Spleen (tissue), 11 donors: ENCODE data around the gene SFXN5. TPM values are rescaled to one million over a fixed set of nuclear protein-coding genes. Genes with fewer than 3 reads are reported as not detected.

ENCODE experiments used
- DNase-seq: peaks from one replicate; pipeline ENCODE4 v3.0.0-alpha.2; 2020
- H3K27ac ChIP-seq, 8 donors: fragments of 200-600 bp; sonication (generic) in 7 of 8; 1 replicate in 4 of 8; 2 replicates in 4 of 8; pipeline versions ENCODE4 v1.5.0 to v1.8.0; 2016 to 2021; ENCODE audit warnings: inconsistent platforms in 4 of 8, mild to moderate bottlenecking in 4 of 8, moderate library complexity in 1 of 8
- H3K27me3 ChIP-seq, 7 donors: fragments of 200-600 bp; sonication (generic) in 6 of 7; replicated peaks in 1 of 7; 1 replicate in 4 of 7; 2 replicates in 3 of 7; pipeline versions ENCODE4 v1.5.0 to v1.8.0; 2016 to 2021; ENCODE audit warnings: inconsistent platforms in 3 of 7, mild to moderate bottlenecking in 1 of 7
- H3K36me3 ChIP-seq, 6 donors: fragments of 200-600 bp; sonication (generic) in 5 of 6; 1 replicate in 4 of 6; 2 replicates in 2 of 6; pipeline versions ENCODE4 v1.5.0 to v1.8.0; 2016 to 2021; ENCODE audit warnings: inconsistent platforms in 2 of 6
- H3K4me1 ChIP-seq, 6 donors: fragments of 200-600 bp; sonication (generic) in 5 of 6; 1 replicate in 3 of 6; 2 replicates in 3 of 6; pipeline versions ENCODE4 v1.5.0 to v1.8.0; 2016 to 2021; ENCODE audit warnings: inconsistent platforms in 3 of 6
- H3K4me3 ChIP-seq, 8 donors: fragments of 200-600 bp; sonication (generic) in 7 of 8; 1 replicate in 4 of 8; 2 replicates in 4 of 8; pipeline versions ENCODE4 v1.5.0 to v1.8.0; 2016 to 2021; ENCODE audit warnings: inconsistent platforms in 4 of 8, mild to moderate bottlenecking in 4 of 8, moderate library complexity in 2 of 8
- H3K9me3 ChIP-seq, 8 donors: fragments of 200-600 bp; sonication (generic) in 7 of 8; 1 replicate in 4 of 8; 2 replicates in 4 of 8; pipeline versions ENCODE4 v1.5.0 to v1.8.0; 2016 to 2021; ENCODE audit warnings: inconsistent platforms in 4 of 8
- POLR2A ChIP-seq, 3 donors: fragments of 450-650 bp; IDR thresholded peaks; one replicate each; pipeline ENCODE4 v1.5.1; 2017; ENCODE audit warnings: antibody characterized with exemption in 3 of 3, mild to moderate bottlenecking in 1 of 3
- POLR2AphosphoS5 ChIP-seq, 3 donors: sonication (generic); formaldehyde crosslinking; IDR thresholded peaks; one replicate each; pipeline ENCODE4 v1.5.1; 2017; ENCODE audit warnings: antibody characterized with exemption in 3 of 3
- WGBS, 5 donors: extraction: QIAGEN DNeasy Blood & Tissue Kit in 3 of 5; methylation state at CpG; one replicate each; pipeline versions ENCODE4 v1.1.5 to v1.1.7; 2013 to 2018; 5-methylcytosine and 5-hydroxymethylcytosine counted together
- intact Hi-C: fragments of 100-400 bp; cut with DNase I; formaldehyde crosslinking; loops from one replicate; pipeline ENCODE4 v1.15.0; 2023; ENCODE audit warnings: low total_unique reads
- polyA plus RNA-seq, 3 donors: library from polyadenylated mRNA; stranded (reverse); fragments of 200-250 nt; gene quantifications; one replicate each; pipeline ENCODE4 v1.2.1, GENCODE V29; 2013
- total RNA-seq, 7 donors: library from RNA; depleted of rRNA in 3 of 7; stranded (reverse); fragments of >200 nt in 3 of 7; fragmentation: NEBNext Ultra II Directional in 4 of 7; extraction: Animal tissue kit (Norgen Biotek cat#: 25700) in 4 of 7; gene quantifications; one replicate each; pipeline versions ENCODE4 v1.1.0 to v1.2.1, GENCODE V29; 2016 to 2021
- TF ChIP-seq, protein P1 (sequence below), 11 experiments: fragments of 200-600 bp in 7 of 11; fragments of 450-650 bp in 4 of 11; sonication (generic) in 4 of 11; IDR thresholded peaks in 8 of 11; conservative IDR thresholded peaks in 3 of 11; 1 replicate in 7 of 11; 2 replicates in 4 of 11; pipeline versions ENCODE4 v1.4.0 to v1.8.0; 2016 to 2021; ENCODE audit warnings: antibody characterized with exemption in 11 of 11, inconsistent platforms in 4 of 11, mild to moderate bottlenecking in 1 of 11
- donor health status: healthy with polysubstance abuse.
- donor health status: DM: no; HTN: no; CAD: no; lungs with moderate emphysema.
- donor health status: DM: no; HTN: no; CAD: no.
- donor health status: Bipolar disorder and iron deficiency.
- donor health status: healthy.
- donor health status: DM: no; HTN: no; CAD: no.
- donor health status: DM: yes; HTN: yes; CAD: no.

SFXN5 gene
- total and polyA plus RNA-seq, 10 donors = 2.6 to 41.4 (median 22.9) TPM

DNA sequence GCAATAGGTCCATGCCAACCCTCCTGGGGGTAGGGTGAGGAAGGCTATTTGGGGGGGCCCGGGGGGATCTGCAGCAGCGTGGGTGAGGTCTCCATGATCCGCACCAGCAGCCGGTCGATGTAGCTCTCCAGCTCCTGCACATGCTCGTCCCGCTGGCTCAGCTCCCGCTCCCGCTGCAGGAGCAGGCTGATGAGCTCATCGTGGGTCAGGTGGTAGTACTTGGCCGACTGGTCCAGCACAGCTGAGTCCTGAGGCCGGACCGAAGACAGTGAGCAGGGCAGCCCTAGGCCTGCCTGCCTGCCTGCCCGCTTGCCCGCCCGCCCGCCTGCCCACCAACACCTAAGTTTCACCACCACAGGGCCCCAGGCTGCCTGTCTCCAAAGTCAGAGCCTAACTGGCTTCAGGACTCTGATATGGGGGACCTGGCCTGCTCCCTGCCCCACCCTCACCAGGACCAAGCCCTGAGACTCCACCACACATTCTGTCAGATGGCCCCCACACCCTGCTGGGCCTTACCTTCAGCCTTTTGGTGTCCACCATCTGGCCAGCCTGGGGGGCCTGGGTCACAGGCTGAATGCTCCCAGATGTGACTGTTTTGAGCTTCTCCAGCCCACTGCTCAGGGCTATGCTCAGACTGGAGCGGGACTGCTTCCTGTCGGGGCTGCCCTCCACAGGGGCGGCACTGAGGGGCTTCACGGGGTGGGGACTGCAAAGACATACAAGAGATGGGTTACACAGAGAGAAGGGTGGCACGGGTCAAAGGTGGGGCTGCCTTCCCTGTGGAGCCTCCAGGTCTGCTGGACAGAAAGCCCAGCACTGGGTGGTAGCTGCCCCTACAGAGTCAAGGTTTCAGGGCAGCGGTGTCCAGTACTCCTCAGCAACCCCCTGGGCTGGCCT, 4.2 kb upstream of the SFXN5 start:
- Histone ChIP-seq H3K9me3 (no peaks in the 10 kb centered on the region), H3K4me1 (peaks cover 6 to 51% (median 28%) of the 10 kb centered on the region in 6 donors), H3K27ac (peak overlapping the region in 1 of 8 donors; percentile 26), H3K4me3 (no peak overlapping the region), H3K27me3 (no peaks in the 10 kb centered on the region), H3K36me3 (peaks cover 0 to 66% (median 6%) of the 10 kb centered on the region in 6 donors)
- WGBS, 5 donors = 85 to 89% (median 87%) methylated on average over 17 to 23 of the region's 23 CpGs
- TF ChIP-seq, protein P1, sequence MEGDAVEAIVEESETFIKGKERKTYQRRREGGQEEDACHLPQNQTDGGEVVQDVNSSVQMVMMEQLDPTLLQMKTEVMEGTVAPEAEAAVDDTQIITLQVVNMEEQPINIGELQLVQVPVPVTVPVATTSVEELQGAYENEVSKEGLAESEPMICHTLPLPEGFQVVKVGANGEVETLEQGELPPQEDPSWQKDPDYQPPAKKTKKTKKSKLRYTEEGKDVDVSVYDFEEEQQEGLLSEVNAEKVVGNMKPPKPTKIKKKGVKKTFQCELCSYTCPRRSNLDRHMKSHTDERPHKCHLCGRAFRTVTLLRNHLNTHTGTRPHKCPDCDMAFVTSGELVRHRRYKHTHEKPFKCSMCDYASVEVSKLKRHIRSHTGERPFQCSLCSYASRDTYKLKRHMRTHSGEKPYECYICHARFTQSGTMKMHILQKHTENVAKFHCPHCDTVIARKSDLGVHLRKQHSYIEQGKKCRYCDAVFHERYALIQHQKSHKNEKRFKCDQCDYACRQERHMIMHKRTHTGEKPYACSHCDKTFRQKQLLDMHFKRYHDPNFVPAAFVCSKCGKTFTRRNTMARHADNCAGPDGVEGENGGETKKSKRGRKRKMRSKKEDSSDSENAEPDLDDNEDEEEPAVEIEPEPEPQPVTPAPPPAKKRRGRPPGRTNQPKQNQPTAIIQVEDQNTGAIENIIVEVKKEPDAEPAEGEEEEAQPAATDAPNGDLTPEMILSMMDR (IDR thresholded peaks at IDR 0.05 in 8 of 11, conservative IDR thresholded peaks at IDR 0.05 in 3 of 11) = no peak
- no peak for TF ChIP-seq POLR2A (IDR thresholded peaks at IDR 0.05)
- peak in 2 of 3 donors; percentile 15 to 16 for TF ChIP-seq POLR2AphosphoS5 (IDR thresholded peaks at IDR 0.05)
- intact Hi-C loops = no loop called here
- DNase-seq = peak; percentile 73

DNA sequence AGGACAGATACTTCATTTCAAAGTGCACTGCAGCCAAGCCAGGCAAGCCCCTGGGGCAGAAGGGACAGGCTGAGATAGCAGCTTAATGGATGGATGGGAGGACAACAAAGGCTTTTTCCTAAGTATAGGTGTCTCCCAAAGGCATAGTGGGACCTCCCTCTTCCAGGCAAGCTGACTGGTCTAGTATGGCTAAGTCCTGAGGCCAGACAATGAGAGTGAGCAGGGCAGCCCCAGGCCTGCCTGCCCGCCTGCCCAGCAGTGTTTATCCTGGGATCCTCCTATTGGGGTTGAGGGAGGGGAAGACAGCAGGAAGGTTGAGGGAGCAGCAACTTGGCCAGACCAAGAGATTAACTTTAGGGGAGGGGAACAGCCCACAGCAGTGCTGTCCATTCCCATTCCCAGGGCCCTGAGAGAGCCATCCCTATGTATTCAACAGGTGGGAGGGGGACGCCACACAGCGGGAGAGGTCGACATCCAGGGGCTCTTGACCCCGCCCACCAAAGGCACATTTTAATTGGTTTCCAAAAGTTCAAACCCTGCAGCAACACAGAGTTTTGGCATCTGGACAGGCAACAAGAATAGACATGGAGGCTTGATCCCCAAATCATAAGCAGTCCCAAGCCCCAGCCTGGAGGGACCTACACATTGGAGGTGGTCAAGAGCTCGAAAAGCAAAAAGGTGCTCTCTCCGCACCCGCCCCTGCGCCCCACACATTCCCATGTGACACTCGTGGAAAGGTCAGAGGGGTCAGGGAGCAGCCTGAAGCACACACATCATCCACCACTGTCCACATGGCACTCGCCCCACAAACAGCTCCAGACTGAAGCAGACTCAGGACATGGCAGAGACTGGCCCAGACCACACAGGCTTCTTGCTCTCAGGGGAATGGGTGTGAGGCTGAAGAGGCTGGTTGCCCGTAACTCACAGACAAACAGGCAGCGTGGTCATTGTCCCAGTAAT, 2.9 kb upstream of the SFXN5 start:
- no peaks in the 10 kb centered on the region for H3K9me3 ChIP-seq
- peaks cover 15 to 51% (median 30%) of the 10 kb centered on the region in 6 donors for H3K4me1 ChIP-seq
- H3K27me3 ChIP-seq = no peaks in the 10 kb centered on the region
- H3K4me3 ChIP-seq = no peak overlapping the region
- peak; percentile 55 for DNase-seq
- peaks cover 0 to 53% (median 6%) of the 10 kb centered on the region in 6 donors for H3K36me3 ChIP-seq
- intact Hi-C loops = no loop called here
- peak overlapping the region in 1 of 8 donors; percentile 33 for H3K27ac ChIP-seq
- WGBS, 5 donors = 82 to 88% (median 83%) methylated on average over 13 of the region's 13 CpGs
- TF ChIP-seq POLR2A (IDR thresholded peaks at IDR 0.05) (no peak), POLR2AphosphoS5 (IDR thresholded peaks at IDR 0.05) (no peak)
- TF ChIP-seq, protein P1 (IDR thresholded peaks at IDR 0.05 in 8 of 11, conservative IDR thresholded peaks at IDR 0.05 in 3 of 11) = no peak

DNA sequence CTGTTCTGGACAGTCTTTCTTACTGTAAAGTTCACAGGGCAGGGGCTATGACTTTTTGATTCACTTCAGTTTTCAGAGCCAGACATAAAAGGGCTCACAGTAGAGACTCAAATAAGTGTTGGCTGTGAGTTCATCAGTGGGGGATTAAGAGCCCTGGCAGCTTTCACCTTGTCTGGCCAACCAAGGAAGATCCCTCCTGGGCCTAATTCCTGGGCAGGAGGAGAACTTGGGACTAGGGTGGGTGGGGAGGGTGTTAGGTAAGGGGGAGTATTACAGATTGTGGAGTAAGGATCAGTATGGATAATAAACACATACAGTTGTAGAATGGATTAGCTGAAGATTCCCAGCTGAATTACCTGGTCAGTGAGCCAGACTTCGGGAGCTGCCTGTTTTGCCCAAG, 904 bp upstream of the SFXN5 start:
- H3K4me1 ChIP-seq = peaks cover 18 to 49% (median 30%) of the 10 kb centered on the region in 6 donors
- H3K27ac ChIP-seq = peak overlapping the region; percentile 92 to 97 (median 94)
- peaks cover 0 to 44% (median 6%) of the 10 kb centered on the region in 6 donors for H3K36me3 ChIP-seq
- no peak for DNase-seq
- 83 to 100% (median 94%) methylated on average over 1 of the region's 1 CpG for WGBS, 5 donors
- no peaks in the 10 kb centered on the region for H3K27me3 ChIP-seq
- peak overlapping the region in 6 of 8 donors; percentile 75 to 99 (median 89) for H3K4me3 ChIP-seq
- intact Hi-C loops = no loop called here
- H3K9me3 ChIP-seq = no peaks in the 10 kb centered on the region
- no peak for TF ChIP-seq POLR2A (IDR thresholded peaks at IDR 0.05)
- TF ChIP-seq, protein P1 (IDR thresholded peaks at IDR 0.05 in 8 of 11, conservative IDR thresholded peaks at IDR 0.05 in 3 of 11) = no peak
- no peak for TF ChIP-seq POLR2AphosphoS5 (IDR thresholded peaks at IDR 0.05)
